Fibroblast of skin of abdomen (primary cell): ENCODE data around the gene INTS7.
A peak's percentile ranks its signal among the peaks of the same experiment; 100 is the strongest.
"Not testable (repeated sequence)": the region's sequence is repeated elsewhere in the genome, so short reads cannot be mapped to it uniquely, and the experiment has no call there.

Experiments
- DNase-seq: peaks from one replicate; pipeline ENCODE4 v3.0.0-alpha.2; 2013

Gene INTS7

DNA sequence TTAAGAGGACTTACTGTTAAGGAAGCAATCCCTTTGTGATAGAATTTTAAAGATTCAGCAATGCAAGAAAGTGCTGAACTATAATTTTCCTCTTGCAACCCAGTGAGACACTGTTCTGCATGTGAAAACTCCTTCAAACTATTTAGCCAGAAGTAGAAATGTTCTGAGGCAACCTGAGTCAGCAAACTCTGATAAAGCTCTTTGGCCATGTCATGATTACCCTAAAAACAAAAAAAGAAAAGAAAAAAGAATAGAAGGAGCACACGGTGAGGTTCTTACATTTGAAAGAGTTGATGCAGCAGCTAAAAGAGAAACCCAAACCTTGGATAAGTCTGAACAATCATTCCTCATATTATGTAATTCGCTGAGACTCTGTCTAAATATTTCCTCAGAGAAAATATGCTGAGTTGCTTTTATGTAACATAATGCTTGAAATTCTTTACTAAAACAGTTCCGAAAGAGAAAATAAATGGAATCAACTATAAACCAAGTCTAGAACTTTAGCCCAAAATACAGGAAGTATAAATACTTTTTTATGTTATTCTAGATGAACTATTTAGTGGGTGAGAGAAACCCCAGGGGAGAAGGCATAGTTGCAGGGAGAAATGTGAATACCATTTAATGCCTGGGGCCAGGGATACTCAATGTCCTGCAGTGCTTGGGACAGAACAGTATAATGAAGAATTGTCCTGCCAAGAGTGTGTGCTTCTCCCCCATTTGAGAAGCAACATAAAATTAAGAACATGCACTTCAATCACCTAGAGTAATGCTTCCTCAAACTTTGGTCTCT, 60.0 kb downstream of the INTS7 start:
- peak; percentile 2 for DNase-seq

DNA sequence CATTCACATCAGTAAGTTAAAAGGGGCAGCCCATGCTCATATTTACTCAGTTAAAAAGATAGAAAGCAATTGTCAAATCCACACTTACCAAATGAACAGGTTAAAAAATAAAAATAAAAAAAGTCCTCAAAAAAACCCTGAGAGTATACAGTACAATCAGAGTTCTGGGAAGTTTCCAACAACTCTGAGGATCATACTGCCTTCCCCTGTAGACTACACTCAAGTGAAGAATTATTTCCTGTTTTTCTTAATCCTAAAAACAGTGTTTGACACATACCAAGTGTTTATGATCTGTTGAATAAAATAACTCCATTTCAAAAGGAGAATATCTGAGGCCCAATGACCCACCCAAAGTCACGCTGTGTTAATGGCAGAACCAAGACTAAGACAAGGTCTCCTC, 61.8 kb downstream of the INTS7 start:
- DNase-seq, result no peak

DNA sequence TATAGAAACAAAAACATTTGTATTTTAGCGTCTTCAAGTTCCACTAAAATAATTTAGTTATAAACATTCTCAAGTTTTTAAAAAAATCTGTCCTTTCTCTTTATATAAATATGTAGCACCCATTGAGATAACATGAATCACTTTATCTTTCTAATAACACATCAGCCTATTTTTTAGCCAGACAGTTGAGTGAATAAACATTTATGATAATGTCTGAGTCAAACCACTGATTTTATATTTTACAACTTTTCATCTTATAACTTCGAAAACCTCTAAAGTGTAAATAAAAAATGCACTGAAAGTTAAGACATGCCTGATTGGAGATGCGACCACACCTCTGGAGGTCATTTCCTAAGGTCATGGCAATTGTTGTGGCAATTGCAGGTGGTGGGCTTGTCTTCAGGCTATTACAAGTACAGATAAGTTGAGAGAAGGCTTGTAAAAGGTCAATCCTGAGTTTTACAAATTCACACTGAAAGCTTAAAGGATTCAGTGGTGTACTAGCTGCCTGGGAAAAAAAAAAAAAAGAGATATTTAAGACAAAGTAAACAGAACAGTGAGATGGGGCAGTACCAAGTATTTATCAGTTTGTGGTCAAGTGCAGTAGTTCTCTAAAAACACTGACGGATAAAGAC, 67.0 kb downstream of the INTS7 start:
- no peak for DNase-seq

DNA sequence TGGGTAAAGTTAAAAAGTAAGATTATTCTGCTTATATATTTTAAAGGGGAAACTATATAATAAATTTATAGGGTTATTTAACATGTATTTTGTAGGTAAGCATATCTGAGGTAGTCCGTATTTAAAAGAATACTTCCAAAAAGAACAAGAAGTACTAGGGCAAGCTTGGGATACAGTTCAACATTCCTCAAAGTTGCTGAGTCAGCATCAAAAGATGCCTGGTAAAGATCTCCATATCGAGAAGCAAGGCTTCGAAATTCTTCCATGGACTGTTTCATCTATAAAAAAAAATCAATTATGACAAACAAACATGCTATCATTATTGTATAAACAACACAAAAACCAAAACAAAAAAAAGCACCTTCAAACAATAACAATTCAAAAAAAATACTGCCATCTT, 67.7 kb downstream of the INTS7 start:
- no peak for DNase-seq

DNA sequence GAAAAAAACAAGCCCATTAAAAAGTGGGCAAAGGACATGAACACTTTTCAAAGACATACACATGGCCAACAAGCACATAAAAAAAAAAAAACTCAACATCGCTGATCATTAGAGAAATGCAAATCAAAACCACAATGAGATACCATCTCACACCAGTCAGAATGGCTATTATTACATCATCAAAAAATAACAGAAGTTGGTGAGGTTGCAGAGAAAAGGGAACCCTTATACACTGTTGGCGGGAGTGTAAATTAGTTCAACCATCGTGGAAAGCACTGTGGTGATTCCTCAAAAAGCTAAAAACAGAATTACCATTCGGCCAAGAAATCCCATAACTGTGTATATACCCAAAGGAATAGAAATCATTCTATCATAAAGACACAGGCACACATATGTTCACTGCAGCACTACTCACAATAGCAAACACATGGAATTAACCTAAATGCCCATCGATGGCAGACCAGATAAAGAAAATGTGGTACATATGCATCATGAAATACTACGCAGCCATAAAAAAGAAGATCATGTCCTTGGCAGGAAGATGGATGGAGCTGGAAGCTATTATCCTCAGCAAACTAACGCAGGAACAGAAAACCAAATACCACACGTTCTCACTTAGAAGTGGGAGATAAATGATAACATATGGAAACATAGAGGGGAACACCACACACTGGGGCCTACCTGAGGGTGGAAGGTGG, 70.1 kb downstream of the INTS7 start:
- DNase-seq, result no peak

DNA sequence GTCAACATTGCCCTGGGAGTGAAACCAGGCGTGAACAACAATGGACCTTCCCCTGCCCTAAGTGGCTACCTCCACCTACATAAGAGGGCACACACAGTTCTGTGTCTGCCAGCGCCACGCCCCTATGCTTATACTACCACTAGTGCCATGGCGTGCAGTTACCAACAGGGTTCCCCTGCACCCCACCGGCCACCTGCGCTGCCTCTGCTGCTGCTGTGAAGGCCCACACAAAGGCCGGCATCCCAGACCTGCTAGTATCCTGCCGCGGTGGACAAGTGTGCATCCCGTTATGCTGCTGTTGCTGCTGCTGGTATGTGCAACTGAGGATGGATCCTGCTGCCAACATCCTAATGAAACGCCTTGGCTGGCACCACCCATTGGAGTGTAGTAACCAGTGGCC, 75.7 kb downstream of the INTS7 start:
- no peak for DNase-seq

DNA sequence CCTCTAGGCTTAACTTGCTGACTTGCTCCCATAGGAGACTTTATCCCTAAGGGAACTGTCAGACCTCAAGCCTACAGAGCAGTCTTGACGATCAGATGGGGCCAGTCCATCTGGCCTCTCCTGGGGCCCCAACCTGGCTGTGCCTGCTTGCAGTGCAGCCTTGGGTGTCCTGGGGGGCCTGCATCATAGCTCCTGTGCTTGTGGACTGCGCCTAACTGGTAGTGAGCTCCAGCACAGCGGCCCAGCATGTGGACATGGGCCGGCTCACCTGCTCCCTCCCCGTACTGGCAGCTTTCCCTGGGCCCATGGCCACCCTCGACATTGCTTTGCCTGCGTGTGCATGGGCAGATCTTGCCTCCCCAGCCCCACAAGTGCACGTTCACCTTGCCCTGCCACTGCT, 76.1 kb downstream of the INTS7 start:
- no peak for DNase-seq

DNA sequence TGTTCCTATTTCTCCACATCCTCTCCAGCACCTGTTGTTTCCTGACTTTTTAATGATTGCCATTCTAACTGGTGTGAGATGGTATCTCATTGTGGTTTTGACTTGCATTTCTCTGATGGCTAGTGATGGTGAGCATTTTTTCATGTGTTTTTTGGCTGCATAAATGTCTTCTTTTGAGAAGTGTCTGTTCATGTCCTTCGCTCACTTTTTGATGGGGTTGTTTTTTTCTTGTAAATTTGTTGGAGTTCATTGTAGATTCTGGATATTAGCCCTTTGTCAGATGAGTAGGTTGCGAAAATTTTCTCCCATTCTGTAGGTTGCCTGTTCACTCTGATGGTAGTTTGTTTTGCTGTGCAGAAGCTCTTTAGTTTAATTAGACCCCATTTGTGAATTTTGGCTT, 81.3 kb downstream of the INTS7 start:
- not testable (repeated sequence) for DNase-seq

DNA sequence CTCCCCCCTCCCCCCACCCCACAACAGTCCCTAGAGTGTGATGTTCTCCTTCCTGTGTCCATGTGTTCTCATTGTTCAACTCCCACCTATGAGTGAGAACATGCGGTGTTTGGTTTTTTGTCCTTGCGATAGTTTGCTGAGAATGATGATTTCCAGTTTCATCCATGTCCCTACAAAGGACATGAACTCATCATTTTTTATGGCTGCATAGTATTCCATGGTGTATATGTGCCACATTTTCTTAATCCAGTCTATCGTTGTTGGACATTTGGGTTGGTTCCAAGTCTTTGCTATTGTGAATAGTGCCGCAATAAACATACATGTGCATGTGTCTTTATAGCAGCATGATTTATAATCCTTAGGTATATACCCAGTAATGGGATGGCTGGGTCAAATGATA, 81.8 kb downstream of the INTS7 start:
- DNase-seq, result not testable (repeated sequence)

DNA sequence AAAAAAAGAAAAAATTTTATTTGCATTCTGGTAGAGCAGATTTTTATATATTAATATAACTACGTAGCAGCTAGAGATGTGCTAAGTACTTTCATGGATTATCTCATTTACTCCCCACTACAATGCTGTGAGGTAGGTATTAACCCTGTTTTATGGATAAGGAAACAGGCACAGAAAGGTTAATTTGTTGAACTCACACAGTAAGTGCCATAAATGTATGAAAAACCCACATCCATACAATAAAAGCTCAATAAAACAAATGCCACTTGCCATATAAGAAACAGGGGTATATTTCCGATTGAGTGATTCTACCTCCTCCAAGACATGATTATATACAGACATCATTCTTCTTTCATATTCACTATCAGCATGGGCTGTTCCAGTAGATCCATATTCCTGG, 83.1 kb downstream of the INTS7 start:
- DNase-seq, result no peak

DNA sequence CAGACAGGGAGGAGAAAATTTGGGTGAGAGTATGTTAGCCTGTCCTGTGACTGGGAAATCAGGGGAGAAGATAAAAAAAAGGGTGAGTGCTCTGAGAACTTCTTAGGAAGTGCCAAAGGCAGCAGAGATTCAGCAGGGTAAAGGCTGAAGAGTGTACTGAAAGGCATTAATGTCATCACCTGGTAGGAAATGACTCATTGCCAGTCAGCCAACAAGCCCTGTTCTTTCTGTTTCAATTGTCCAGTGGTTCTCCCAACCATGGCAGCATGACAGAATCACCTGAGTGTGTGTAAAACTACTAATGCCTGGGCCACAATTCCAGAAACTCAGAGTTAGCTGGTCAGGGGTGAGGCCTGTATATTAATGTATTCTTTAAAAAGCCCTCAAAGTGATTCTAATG, 83.5 kb downstream of the INTS7 start:
- peak; percentile 16 for DNase-seq

DNA sequence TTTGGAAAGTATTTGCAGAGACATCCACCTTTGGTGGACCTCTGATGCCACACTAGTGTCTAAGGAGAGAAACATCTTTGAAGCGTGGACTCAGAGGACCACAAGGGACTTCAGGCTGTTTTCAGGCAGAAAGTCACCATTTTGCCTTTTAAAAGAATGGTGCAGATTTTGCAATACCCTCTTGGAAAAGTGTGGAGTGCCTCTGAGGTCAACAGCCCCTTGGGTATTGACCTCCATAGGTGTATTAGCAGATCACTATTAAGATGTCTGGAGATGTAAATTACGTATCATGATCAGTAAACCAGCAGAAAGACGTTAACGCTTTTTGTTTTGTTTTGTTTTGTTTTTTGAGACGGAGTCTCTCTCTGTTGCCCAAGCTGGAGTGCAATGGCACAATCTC, 87.0 kb downstream of the INTS7 start:
- DNase-seq, result no peak

DNA sequence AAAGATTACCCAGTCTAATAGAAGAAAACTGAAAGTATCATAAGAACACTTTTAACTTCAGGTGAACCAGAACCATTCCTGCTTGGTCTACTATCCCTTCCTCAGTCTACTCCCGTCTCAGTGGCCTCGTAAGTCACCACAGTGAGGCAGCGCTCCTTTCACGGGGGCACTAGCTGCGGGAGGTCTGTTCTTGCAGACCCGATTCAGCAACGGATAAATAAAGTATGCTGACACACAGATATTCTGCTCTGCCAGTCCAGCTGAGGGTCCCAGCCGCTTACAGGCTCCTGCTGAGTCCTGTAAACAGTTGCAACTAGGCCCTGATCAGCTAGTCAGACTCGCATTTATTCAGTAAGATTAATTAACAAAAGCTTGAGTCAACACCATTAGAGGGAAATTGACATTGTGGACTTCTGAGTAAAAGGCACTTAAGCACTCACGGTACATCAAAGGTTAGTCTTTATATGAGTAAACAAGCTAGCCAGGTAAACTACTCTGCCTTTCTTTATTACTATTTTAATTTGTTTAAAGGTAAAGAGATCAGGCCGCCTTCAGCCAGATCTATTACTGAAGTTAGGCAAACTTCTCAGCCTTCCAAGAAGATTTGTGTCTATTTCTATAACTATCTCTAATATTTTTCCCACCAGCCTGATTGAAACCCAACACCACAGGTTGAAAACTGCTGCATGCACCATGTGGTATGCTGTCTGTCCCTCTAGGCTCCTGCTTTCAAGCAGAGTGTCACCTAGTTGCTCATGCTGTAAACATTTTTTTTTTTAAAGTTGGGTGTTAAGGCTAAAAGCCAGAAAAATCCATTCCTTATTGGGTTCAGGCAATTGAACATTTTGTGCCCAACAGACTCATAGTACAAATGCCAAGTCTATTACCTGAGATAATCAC, 87.7 kb downstream of the INTS7 start:
- no peak for DNase-seq

DNA sequence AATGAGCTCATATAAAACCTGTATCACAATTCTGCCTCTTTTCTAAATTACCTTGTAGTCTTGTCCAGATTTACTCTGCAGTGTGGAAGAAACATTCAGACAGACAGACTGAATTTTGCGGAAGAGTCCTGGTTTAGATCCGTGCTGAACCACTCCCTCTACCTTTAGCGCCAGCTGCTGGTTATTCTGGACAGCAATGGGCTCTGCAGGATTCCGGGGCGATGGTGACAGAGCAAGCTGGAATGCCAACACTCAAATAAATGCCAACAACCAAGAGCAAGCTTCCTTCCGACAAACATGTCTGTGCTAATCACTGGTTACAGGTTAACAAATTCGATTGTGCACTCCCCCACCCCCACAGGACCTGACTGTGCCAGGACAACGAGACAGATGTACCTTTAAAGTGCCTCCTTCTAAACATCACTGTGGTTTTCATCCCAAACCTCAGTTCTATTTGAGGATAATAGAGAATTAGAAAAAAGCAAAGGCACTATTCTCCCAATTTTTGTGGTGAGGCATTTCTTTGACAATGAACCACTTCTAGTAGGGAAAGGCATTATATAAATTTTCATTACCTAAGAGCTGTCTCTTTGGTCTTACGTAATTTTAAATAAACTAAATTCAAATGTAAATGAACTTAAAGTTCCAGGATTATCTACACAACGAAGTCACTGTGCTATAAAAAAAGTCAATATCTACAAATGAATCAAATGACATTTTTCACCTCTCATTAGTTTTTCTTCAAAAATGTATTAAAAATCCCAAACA, 90.4 kb downstream of the INTS7 start:
- DNase-seq, result peak; percentile 19

DNA sequence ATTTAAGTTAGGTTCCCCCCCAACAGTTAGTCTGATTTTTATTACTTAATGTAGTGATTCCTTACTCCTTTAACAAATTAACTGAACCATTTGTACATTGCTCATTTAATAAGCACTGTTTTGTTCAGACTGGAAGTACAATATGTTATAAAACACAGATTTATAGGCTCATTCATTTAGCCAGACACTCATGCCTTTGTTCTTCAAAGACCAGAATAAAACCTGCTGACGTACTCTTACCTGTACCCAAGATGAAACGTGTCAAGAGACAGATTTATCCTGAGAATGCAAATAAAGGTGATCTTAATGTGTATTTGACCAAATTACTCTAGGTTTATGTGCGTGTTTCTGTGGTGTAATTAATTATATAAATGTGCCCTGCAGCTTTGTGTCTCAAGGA, 92.8 kb downstream of the INTS7 start:
- no peak for DNase-seq

DNA sequence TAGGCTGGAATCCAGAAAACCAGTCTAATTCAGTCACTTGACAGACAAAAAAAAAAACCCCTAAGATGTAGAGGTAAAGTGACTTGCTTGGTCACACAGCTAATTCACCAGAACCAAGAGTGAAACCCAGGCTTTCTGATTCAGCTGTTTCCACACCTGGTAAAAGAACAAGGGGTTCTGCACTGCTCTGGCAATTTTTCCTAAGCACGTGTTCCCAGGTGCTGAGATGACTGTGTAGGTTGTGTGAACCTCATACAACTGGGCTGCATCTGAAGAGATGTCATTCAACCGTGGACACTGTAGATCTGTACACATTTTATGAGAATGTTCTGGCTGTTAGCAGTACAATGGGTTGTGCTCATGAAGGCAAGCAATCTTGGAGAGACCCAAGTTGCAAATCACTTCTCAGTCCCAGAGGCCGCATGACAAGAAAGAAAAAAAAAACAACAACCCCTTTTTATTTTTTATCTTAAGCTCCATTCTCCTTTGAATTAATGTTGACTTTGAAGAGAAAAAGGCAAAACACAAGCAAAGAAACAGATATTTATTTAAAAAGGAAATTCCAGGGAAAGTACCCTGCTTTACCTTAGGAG, 95.4 kb downstream of the INTS7 start:
- DNase-seq, result no peak

DNA sequence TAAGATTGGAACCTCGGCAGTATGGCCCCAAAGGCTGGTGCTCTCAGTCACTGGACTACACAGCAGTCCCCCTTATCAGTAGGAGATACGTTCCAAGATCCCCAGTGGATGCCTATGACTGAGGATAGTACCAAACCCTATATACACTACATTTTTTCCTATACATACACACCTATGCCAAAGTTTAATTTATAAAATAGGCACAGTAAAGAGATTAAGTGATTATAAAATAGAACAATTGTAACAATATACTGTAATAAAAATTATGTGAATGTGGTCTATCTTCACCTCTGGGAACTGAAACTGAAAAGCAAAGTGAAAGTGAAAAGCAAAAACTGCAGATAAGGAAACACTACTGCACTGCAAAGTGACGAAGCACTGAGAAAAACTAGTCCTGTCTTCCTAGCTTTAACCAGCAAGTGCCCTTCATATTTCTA, 96.8 kb downstream of the INTS7 start:
- no peak for DNase-seq

DNA sequence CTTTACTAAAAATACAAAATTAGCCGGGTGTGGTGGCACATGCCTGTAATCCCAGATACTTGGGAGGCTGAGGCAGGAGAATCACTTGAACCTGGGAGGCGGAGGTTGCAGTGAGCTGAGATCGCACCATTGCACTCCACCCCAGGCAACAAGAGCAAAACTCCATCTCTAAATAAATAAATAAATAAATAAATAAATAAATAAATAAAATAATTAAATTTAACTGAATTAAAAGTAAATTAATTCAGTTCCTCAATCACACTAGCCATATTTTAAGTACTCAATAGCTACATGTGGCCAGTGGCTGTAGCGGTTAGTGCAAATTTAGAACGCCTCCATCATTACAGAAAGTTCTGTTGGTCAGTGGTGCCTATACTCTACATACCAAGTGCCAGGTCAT, 97.9 kb downstream of the INTS7 start:
- not testable (repeated sequence) for DNase-seq

DNA sequence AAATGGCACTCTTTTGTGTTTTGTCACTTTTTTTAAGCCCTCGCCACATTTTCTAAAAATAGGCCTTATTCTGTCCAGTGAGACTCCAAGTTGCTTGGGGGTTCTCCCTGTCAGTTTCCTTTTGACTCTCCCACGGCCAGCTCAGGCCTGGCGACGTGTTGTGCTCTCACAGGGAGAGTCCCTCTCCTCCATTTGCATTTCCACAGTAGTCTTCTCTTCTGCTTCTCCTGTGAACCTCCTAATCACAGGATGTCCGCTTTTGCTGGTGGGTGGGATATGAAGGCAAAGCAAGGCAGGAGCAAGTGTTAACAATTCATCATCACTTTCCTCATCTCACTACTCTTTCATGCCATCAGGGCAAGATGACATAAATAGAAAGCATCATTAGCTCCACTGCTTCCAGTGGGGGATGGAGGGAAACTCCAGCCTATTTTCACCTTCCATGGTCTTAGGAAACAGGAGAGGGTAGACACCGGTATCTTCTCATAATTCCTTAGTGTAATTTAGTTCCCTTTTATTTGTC, 99.8 kb downstream of the INTS7 start:
- no peak for DNase-seq

DNA sequence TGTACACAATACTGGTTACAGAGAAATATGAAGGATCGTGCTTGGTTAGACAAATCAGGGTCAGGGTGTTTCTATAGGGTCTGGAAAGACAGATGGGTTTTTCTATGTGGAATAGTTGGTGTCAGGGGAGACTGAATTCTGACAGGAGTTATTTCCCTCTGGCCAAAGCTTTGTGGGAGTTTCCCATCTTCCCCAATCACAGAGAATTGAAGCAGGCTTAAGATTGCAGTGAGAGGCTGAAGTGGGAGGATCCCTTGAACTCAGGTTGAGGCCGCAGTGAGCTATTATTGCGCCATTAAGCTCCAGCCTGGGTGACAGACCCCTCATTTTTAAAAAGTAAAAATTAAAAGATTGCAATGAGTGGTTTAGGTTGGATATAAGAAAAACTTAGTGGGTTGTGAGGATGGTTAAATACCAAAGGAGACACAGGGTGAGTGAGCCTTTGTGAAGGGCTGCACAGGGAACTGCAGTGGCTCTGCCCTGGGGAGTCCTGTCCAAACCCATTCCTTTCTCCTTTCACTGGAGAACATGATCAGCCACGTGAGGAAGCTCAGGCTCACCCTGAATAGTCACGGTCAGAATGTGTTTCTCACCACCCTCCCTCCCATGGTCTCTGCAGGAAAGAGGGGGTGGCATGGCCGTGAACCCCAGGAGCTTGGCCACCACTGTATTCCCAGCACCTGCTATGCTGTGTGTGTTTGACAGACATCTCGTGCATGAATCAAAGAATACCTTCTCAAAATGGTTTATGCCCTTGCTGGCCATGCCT, 101.2 kb downstream of the INTS7 start:
- no peak for DNase-seq

DNA sequence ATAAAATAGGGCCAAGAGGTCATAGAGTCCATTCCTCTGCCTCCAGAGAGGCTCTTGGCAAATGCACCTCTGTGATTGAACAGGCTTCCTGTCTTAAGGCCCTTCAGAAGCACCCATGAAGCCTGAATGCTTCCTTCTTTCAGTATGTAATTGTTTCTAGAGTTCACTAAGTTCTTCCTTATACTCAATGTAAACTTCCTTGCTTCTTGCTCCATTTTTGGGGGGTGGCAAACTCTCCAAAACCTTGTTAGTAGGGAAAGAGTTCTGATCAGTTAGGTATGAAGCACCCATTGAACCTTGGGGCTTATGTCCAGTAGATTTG, 102.5 kb downstream of the INTS7 start:
- DNase-seq, result no peak
